PC-9 (cell line): ENCODE data around the gene FLYWCH1. TPM values are rescaled to one million over a fixed set of nuclear protein-coding genes. Genes with fewer than 3 reads are reported as not detected.
A peak's percentile ranks its signal among the peaks of the same experiment; 100 is the strongest.

Experiments
- BruUV-seq: library from RNA; stranded (reverse); fragments of 400-500 nt; replicated peaks from 2 replicates; lab custom pipeline; 2021; lab: Mats Ljungman, UMichigan
- CTCF ChIA-PET: fragments of 300-600 bp; sonication (Branson Sonifier 250); formaldehyde crosslinking; loops from one replicate; lab custom pipeline; 2022; ENCODE audit warnings: antibody characterized with exemption; lab: Charles Lee
- POLR2A ChIA-PET: fragments of 300-600 bp; sonication (Branson Sonifier 250); formaldehyde crosslinking; loops from one replicate; lab custom pipeline; 2022; ENCODE audit warnings: antibody characterized with exemption; ENCODE audit not compliant: unreplicated experiment; lab: Charles Lee
- DNase-seq, 2 experiments: peaks; one replicate each; pipeline versions ENCODE4 v3.0.0 to v3.0.0-alpha.2; 2015 to 2022; ENCODE audit warnings: mixed read lengths in 1 of 2
- H2AFZ ChIP-seq: fragments of 200-600 bp; sonication (generic); 2 replicates; pipeline ENCODE4 v1.8.1; 2017; ENCODE audit warnings: antibody characterized with exemption
- H3F3A ChIP-seq: fragments of 200-600 bp; sonication (generic); 2 replicates; pipeline ENCODE4 v1.8.1; 2017; ENCODE audit warnings: antibody characterized with exemption, mild to moderate bottlenecking, low read depth; ENCODE audit not compliant: insufficient read depth
- H3K27ac ChIP-seq: fragments of 200-600 bp; sonication (generic); 2 replicates; pipeline ENCODE4 v1.6.1; 2016; ENCODE audit warnings: mixed run types
- H3K27me3 ChIP-seq: fragments of 200-600 bp; sonication (generic); 2 replicates; pipeline ENCODE4 v1.6.1; 2016; ENCODE audit warnings: low read depth, mixed run types; ENCODE audit not compliant: insufficient read depth
- H3K36me3 ChIP-seq: fragments of 200-600 bp; sonication (generic); 2 replicates; pipeline ENCODE4 v1.6.1; 2016; ENCODE audit warnings: low read depth, mixed run types
- H3K4me1 ChIP-seq: fragments of 200-600 bp; sonication (generic); replicated peaks from 2 replicates; pipeline ENCODE4 v1.6.1; 2016; ENCODE audit warnings: mixed run types; ENCODE audit not compliant: insufficient read depth
- H3K4me2 ChIP-seq: fragments of 200-600 bp; sonication (generic); 2 replicates; pipeline ENCODE4 v1.6.1; 2017; ENCODE audit warnings: mixed run types
- H3K4me3 ChIP-seq: fragments of 200-600 bp; sonication (generic); 2 replicates; pipeline ENCODE4 v1.6.1; 2016; ENCODE audit warnings: mixed run types
- H3K79me2 ChIP-seq: fragments of 200-600 bp; sonication (generic); 2 replicates; pipeline ENCODE4 v1.6.1; 2017; ENCODE audit warnings: low read depth, mixed run types
- H3K9me2 ChIP-seq: fragments of 200-600 bp; sonication (generic); 2 replicates; pipeline ENCODE4 v1.8.1; 2017; ENCODE audit warnings: mild to moderate bottlenecking; ENCODE audit not compliant: insufficient read depth
- H3K9me3 ChIP-seq: fragments of 200-600 bp; sonication (generic); 2 replicates; pipeline ENCODE4 v1.8.1; 2016; ENCODE audit warnings: low read depth; ENCODE audit not compliant: insufficient read depth
- H4K20me1 ChIP-seq: fragments of 200-600 bp; sonication (generic); 2 replicates; pipeline ENCODE4 v1.8.1; 2017; ENCODE audit not compliant: insufficient read depth
- EZH2 ChIP-seq: fragments of 200-600 bp; sonication (generic); IDR thresholded peaks from 2 replicates; pipeline ENCODE4 v1.8.0; 2017; ENCODE audit warnings: antibody characterized with exemption, low read depth
- intact Hi-C: fragments of 100-400 bp; cut with micrococcal nuclease; formaldehyde crosslinking; loops from one replicate; pipeline ENCODE4 v1.10.0; 2022; ENCODE audit not compliant: unreplicated experiment
- total RNA-seq: library from RNA; stranded (reverse); gene quantifications from 2 replicates; pipeline ENCODE4 v1.2.3, GENCODE V29; 2021
- TF ChIP-seq, protein P1 (sequence below): fragments of 200-600 bp; sonication (generic); conservative IDR thresholded peaks from 2 replicates; pipeline ENCODE4 v1.6.1; 2017; ENCODE audit warnings: mixed run types, antibody characterized with exemption, mild to moderate bottlenecking, moderate library complexity

FLYWCH1 gene
- total RNA-seq, 1 experiment from 2014 or later: 79.9 TPM

DNA sequence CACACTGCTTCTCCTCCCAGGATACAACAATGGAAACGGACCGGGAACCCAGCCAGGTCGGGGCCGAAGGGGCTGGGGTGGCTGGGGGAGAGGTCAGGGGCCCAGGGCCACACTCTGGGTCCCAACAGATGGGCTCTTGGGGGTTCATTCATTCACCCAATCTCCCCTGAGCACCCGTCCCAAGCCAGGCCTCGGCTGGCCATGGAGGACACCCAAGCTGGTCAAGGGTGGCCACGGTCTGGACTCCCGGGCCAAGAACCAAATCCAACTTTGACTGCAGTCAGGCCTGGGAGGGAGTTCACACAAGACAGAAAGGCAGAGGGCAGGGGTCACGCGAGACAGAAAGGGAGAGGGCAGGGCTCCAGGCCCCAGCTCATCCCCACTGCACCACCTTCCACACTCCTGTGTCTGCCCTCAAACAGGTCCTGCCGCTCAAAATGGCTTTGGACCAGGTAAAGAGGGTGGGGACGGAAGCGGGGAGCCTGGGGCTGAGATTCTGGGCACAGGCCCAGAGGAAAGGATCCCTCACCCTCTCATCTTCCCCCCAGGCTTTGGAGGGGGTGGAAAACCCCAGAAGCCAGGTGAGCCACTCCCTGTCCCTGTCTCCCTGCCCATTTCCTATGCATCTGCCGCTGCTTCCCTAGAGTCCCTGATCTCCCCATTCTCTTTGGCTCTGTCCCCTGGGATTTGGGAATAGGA lies 80.8 kb downstream of the FLYWCH1 start:
- H3K4me1 ChIP-seq: peaks cover 25% of the 10 kb centered on the region
- no peaks in the 10 kb centered on the region; the same call in 1 of the 2 replicates for H3F3A ChIP-seq
- TF ChIP-seq, protein P1, sequence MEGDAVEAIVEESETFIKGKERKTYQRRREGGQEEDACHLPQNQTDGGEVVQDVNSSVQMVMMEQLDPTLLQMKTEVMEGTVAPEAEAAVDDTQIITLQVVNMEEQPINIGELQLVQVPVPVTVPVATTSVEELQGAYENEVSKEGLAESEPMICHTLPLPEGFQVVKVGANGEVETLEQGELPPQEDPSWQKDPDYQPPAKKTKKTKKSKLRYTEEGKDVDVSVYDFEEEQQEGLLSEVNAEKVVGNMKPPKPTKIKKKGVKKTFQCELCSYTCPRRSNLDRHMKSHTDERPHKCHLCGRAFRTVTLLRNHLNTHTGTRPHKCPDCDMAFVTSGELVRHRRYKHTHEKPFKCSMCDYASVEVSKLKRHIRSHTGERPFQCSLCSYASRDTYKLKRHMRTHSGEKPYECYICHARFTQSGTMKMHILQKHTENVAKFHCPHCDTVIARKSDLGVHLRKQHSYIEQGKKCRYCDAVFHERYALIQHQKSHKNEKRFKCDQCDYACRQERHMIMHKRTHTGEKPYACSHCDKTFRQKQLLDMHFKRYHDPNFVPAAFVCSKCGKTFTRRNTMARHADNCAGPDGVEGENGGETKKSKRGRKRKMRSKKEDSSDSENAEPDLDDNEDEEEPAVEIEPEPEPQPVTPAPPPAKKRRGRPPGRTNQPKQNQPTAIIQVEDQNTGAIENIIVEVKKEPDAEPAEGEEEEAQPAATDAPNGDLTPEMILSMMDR: no peak
- TF ChIP-seq EZH2: no peak
- CTCF ChIA-PET: interaction anchor here (0.7 to 1.1 kb wide), 4 partner anchors 9 to 66 kb away, joined by 3 read pairs; no protein-coding TSS in a partner anchor
- no peak overlapping the region for H2AFZ ChIP-seq
- no peak overlapping the region for H3K4me3 ChIP-seq
- intact Hi-C loops: no loop called here
- no peaks in the 10 kb centered on the region for H3K27me3 ChIP-seq
- H3K9me2 ChIP-seq: no peaks in the 10 kb centered on the region
- peak; percentile 67 to 92 for DNase-seq
- no peaks in the 10 kb centered on the region for H3K79me2 ChIP-seq
- POLR2A ChIA-PET: interaction anchor here (0.6 to 2.6 kb wide), 4 partner anchors 18 to 136 kb away, joined by 3 to 41 read pairs (median 8); partner anchors contain the start of genes TNFRSF12A and ZNF205
- no peaks in the 10 kb centered on the region for H3K36me3 ChIP-seq
- H3K4me2 ChIP-seq: peak overlapping the region; percentile 16; the same call in 1 of the 2 replicates
- H3K27ac ChIP-seq: no peak overlapping the region
- H3K9me3 ChIP-seq: no peaks in the 10 kb centered on the region
- no TSS peak for BruUV-seq
- H4K20me1 ChIP-seq: no peaks in the 10 kb centered on the region

DNA sequence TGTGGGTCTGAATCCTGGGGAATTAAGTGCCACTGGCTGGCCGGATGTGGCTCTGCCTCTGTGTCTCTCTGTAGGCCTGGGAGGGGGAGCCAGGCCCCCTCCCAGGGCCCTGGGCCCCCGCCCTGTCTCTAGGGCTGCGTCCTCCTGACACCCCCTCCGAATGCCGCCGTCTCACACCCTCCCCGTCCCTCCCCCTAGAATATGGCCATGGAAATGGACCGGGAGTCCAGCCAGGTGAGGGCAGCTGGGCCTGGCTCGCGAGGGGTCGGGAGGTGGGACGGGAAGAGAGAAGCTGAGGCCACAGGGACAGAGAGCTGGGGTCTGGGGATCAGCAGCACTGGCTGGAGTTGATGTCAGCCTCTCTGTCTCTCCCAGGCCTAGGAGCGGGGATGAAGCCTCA lies 84.6 kb downstream of the FLYWCH1 start:
- Histone ChIP-seq H2AFZ (no peak overlapping the region), H3K27ac (no peak overlapping the region), H3K4me1 (peaks cover 15% of the 10 kb centered on the region), H3K9me2 (no peaks in the 10 kb centered on the region), H3K4me2 (no peak overlapping the region; the same call in 1 of the 2 replicates), H3K79me2 (no peaks in the 10 kb centered on the region), H4K20me1 (no peaks in the 10 kb centered on the region), H3K9me3 (no peaks in the 10 kb centered on the region), H3K36me3 (no peaks in the 10 kb centered on the region), H3F3A (no peaks in the 10 kb centered on the region; the same call in 1 of the 2 replicates), H3K27me3 (no peaks in the 10 kb centered on the region), H3K4me3 (no peak overlapping the region)
- TF ChIP-seq EZH2: no peak
- TF ChIP-seq, protein P1: no peak
- CTCF ChIA-PET: no interaction called here
- POLR2A ChIA-PET: interaction anchor here (0.7 kb wide), 1 partner anchor 25 kb away, joined by 7 read pairs; no protein-coding TSS in a partner anchor
- no TSS peak for BruUV-seq
- no peak for DNase-seq
- intact Hi-C loops: no loop called here

GRCh38 chr16:2999929-3000328 lies 88.2 kb downstream of the FLYWCH1 start:
- Histone ChIP-seq H3K27ac (no peak overlapping the region), H3K4me1 (peaks cover 6% of the 10 kb centered on the region; the same call in 1 of the 2 replicates), H3F3A (peaks cover 3% of the 10 kb centered on the region; the same call in 1 of the 2 replicates), H2AFZ (no peak overlapping the region), H4K20me1 (no peaks in the 10 kb centered on the region), H3K79me2 (no peaks in the 10 kb centered on the region), H3K4me2 (no peak overlapping the region), H3K27me3 (no peaks in the 10 kb centered on the region), H3K9me3 (no peaks in the 10 kb centered on the region), H3K4me3 (no peak overlapping the region), H3K9me2 (no peaks in the 10 kb centered on the region), H3K36me3 (no peaks in the 10 kb centered on the region)
- no peak for DNase-seq
- TF ChIP-seq, protein P1: no peak
- no peak for TF ChIP-seq EZH2
- no TSS peak for BruUV-seq
- POLR2A ChIA-PET: no interaction called here
- intact Hi-C loops: no loop called here
- CTCF ChIA-PET: no interaction called here
